GM20000 (cell line): ENCODE data around the gene HPGDS.
"Not testable (repeated sequence)": the region's sequence is repeated elsewhere in the genome, so short reads cannot be mapped to it uniquely, and the experiment has no call there.

Experiments used
- DNase-seq: peaks from one replicate; pipeline ENCODE4 v3.0.0; 2012; ENCODE audit warnings: low spot score
- CTCF ChIP-seq: IDR thresholded peaks from 2 replicates; pipeline ENCODE4 v1.5.1; 2012; ENCODE audit warnings: mild to moderate bottlenecking, control low read depth; ENCODE audit errors: extremely low read depth, missing control alignments

The HPGDS gene

GRCh38 chr4:94338681-94339351 lies 3.8 kb downstream of the HPGDS start:
- no peak for TF ChIP-seq CTCF
- peak; percentile 9 for DNase-seq

- DNase-seq, result not testable (repeated sequence)
These were observed 5.8 kb downstream of the HPGDS start for GRCh38 chr4:94336791-94337190.

GRCh38 chr4:94336303-94336702 lies 6.3 kb downstream of the HPGDS start:
- TF ChIP-seq CTCF, result no peak
- DNase-seq, result no peak

- TF ChIP-seq CTCF, result no peak
- no peak for DNase-seq
These were observed 7.7 kb downstream of the HPGDS start for GRCh38 chr4:94334962-94335361.

GRCh38 chr4:94334476-94334875 lies 8.2 kb downstream of the HPGDS start:
- no peak for DNase-seq
- no peak for TF ChIP-seq CTCF

- DNase-seq, result no peak
- TF ChIP-seq CTCF, result no peak
These were observed 8.8 kb downstream of the HPGDS start for GRCh38 chr4:94333866-94334265.

- no peak for TF ChIP-seq CTCF
- DNase-seq, result no peak
These were observed 9.5 kb downstream of the HPGDS start for GRCh38 chr4:94332983-94333590.

- TF ChIP-seq CTCF, result no peak
- DNase-seq, result no peak
These were observed 12.7 kb downstream of the HPGDS start for GRCh38 chr4:94329933-94330332.
